K562 (cell line): Measurements from ENCODE around the gene CRYBG2. TPM values are rescaled to one million over a fixed set of nuclear protein-coding genes. Genes with fewer than 3 reads are reported as not detected.
A peak's percentile ranks its signal among the peaks of the same experiment; 100 is the strongest.

Experiments
- CHCHD3 ChIP-seq: fragments of 250-450 bp; sonication (Bioruptor Pico); IDR thresholded peaks from 2 replicates; pipeline ENCODE4 v2.1.2; 2022; ENCODE audit warnings: mild to moderate bottlenecking
- HNRNPLL ChIP-seq: fragments of 200-400 bp; formaldehyde crosslinking; IDR thresholded peaks from 2 replicates; pipeline ENCODE4 v1.6.1; 2017; ENCODE audit warnings: low read length, low read depth, mild to moderate bottlenecking; ENCODE audit not compliant: poor library complexity, severe bottlenecking
- NFE2L1 ChIP-seq: fragments of 450-650 bp; IDR thresholded peaks from 2 replicates; pipeline ENCODE4 v1.6.1; 2016; ENCODE audit warnings: missing genetic modification characterization, low read depth, mild to moderate bottlenecking, missing compliant biosample characterization, moderate library complexity, borderline replicate concordance
- STAG1 ChIP-seq: sonication (generic); formaldehyde crosslinking; IDR thresholded peaks from 2 replicates; pipeline ENCODE4 v1.5.0; 2020; ENCODE audit warnings: missing genetic modification reagents, borderline replicate concordance
- ZBTB17 ChIP-seq: fragments of 450-650 bp; formaldehyde crosslinking; IDR thresholded peaks from 2 replicates; pipeline ENCODE4 v1.4.0; 2020; ENCODE audit warnings: mild to moderate bottlenecking
- ZBTB40 ChIP-seq, 2 experiments: fragments of 450-650 bp in 1 of 2; sonication (generic) in 1 of 2; formaldehyde crosslinking in 1 of 2; IDR thresholded peaks; 2 replicates each; pipeline versions ENCODE4 v1.7.1 to v1.9.0; 2016 to 2022; ENCODE audit warnings: inconsistent platforms in 1 of 2, mild to moderate bottlenecking in 1 of 2, missing genetic modification reagents in 1 of 2
- polyA plus RNA-seq, 8 experiments: library from polyadenylated mRNA; depleted of rRNA in 4 of 8; stranded (reverse) in 5 of 8; unstranded in 3 of 8; fragments of >200 nt; fragmentation: Nextera tagmentation in 2 of 8; fragmentation: Illumina TruSeq in 1 of 8; extraction: Ambion mirVana in 2 of 8; extraction: Trizol in 1 of 8; gene quantifications; 2 replicates each; pipeline versions ENCODE4 v1.2.1 to v1.2.3, GENCODE V29; 2011 to 2014; ENCODE audit warnings: inconsistent platforms in 1 of 8, missing spikeins in 1 of 8
- total RNA-seq, 7 experiments: library from RNA; depleted of rRNA in 6 of 7; stranded (reverse); fragments of >200 nt in 6 of 7; fragmentation: Illumina TruSeq in 2 of 7; extraction: Trizol in 2 of 7; gene quantifications; 2 replicates each; pipeline versions ENCODE4 v1.2.1 to v1.2.3, GENCODE V29; 2011 to 2021; ENCODE audit warnings: low replicate concordance in 1 of 7

The CRYBG2 gene
- total and polyA plus RNA-seq, 9 of the 15 experiments (the other 6 are each of a cell fraction or from before 2014, with no cell fraction given), result 0.39 to 8.5 (median 3.7) TPM

DNA sequence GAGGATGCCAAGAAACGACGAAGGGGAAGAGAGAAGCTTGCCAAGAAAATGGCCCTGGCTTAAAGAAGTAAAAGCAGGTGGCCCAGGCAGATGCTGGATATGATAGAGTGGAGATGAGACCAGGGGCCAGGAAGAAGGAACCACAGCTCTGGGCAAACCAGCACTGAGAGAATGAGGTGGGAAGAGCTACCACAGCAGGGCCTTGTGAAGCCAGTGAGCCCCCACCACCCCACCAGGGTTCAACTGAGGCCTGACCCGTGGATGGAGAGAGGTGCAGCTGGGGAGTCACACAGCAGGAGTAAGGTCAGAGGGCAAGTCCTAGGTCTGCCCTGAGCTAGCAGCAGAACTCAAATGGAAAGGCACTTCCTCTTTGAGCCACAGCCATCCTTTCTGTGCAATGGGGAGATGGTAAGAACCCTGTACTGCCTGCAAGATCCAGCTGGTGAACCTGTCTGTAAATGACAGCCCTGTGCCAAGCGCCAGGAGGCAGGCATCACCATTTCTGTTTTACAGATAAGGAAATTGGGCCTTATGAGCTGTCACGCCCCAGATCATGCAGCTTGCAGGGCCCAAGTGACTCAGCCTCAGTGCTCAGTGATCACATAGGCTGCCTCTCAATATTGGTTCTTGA, 65.5 kb downstream of the CRYBG2 start (continued):
- no peak for TF ChIP-seq ZBTB40 (IDR thresholded peaks at IDR 0.05)
- TF ChIP-seq ZBTB40 (CRISPR knock-in tag; IDR thresholded peaks at IDR 0.05), result 0 out of 2 replicates have a peak, but pooled peaks have one; percentile 11
- no peak for TF ChIP-seq HNRNPLL
- no peak for TF ChIP-seq NFE2L1 (tag)
- no peak for TF ChIP-seq STAG1 (CRISPR knock-in tag)
- no peak for TF ChIP-seq CHCHD3 (CRISPR knock-in tag)
- peak; percentile 47; the same call in 1 of the 2 replicates for TF ChIP-seq ZBTB17 (CRISPR knock-in tag)
